Activated CD8-positive, alpha-beta memory T cell treated with anti-CD3 and anti-CD28 coated beads, Interleukin-2, amount 50 U/mL, for 24 hours (primary cell): ENCODE data around the gene CCN2.
"Not testable (repeated sequence)": the region's sequence is repeated elsewhere in the genome, so short reads cannot be mapped to it uniquely, and the experiment has no call there.

ENCODE experiments used
- DNase-seq: peaks from one replicate; pipeline ENCODE4 v3.0.0-alpha.2; 2020; ENCODE audit errors: extremely low read depth

CCN2 gene

GRCh38 chr6:131909408-131910218 is 41.6 kb downstream of the CCN2 start:
- peak; percentile 45 for DNase-seq

GRCh38 chr6:131908787-131909186 is 42.4 kb downstream of the CCN2 start:
- not testable (repeated sequence) for DNase-seq

GRCh38 chr6:131903734-131904133 is 47.4 kb downstream of the CCN2 start:
- DNase-seq, result not testable (repeated sequence)

- DNase-seq, result not testable (repeated sequence)
Observed at GRCh38 chr6:131901326-131901873, 49.8 kb downstream of the CCN2 start.

- DNase-seq, result no peak
Observed at GRCh38 chr6:131900231-131900630, 50.9 kb downstream of the CCN2 start.

- no peak for DNase-seq
Observed at GRCh38 chr6:131898718-131899117, 52.5 kb downstream of the CCN2 start.
